ENCODE results near the gene FAM117A.

The FAM117A gene

GRCh38 chr17:49696233-49696761 is 67.6 kb downstream of the FAM117A start:
- H4K91ac ChIP-seq (ENCODE audit: low read depth, low read length, poor library complexity): no peak overlapping the region
- H2BK5ac ChIP-seq (ENCODE audit: low read length): no peak overlapping the region
- H3K9ac ChIP-seq (ENCODE audit: low read depth, low read length, poor library complexity): no peak overlapping the region
- H2AFZ ChIP-seq (ENCODE audit: low read length): no peak overlapping the region
- H3K79me1 ChIP-seq (ENCODE audit: low read depth, low read length): no peaks in the 10 kb centered on the region
- H3K4ac ChIP-seq (ENCODE audit: low read length): no peak overlapping the region
- H4K8ac ChIP-seq (ENCODE audit: low read depth, low read length): no peak overlapping the region
- no peak overlapping the region for H2AK5ac ChIP-seq (ENCODE audit: low read depth, low read length)
- no peak overlapping the region for H3K27ac ChIP-seq (replicated peaks; ENCODE audit: low read length)
- H3K36me3 ChIP-seq (replicated peaks in 1 of 2; ENCODE audit: control insufficient read depth in 2 of 2, insufficient read depth in 2 of 2, low read length in 2 of 2): peaks cover 8 to 24% of the 10 kb centered on the region in 2 donors
- WGBS, 2 donors (ENCODE audit: extremely low coverage in 2 of 2, insufficient read length in 2 of 2, insufficient replicate concordance in 1 of 2): no CpG with 5 or more reads among the region's 8 CpGs
- H3K18ac ChIP-seq (ENCODE audit: low read length): no peak overlapping the region
- no peak overlapping the region for H3K14ac ChIP-seq (ENCODE audit: low read length)
- H3K27me3 ChIP-seq (ENCODE audit: control insufficient read depth in 3 of 3, insufficient read depth in 3 of 3, low read depth in 1 of 3, low read length in 3 of 3): no peaks in the 10 kb centered on the region
- H2BK12ac ChIP-seq (ENCODE audit: low read length): no peak overlapping the region
- no peak for DNase-seq (ENCODE audit: low spot score)
- no peaks in the 10 kb centered on the region for H3K9me3 ChIP-seq (replicated peaks in 1 of 2; ENCODE audit: control insufficient read depth in 2 of 2, insufficient read depth in 1 of 2, low read depth in 1 of 2, low read length in 2 of 2)
- H2BK120ac ChIP-seq (ENCODE audit: low read depth, low read length): no peak overlapping the region
- no peak overlapping the region for H3K4me3 ChIP-seq (ENCODE audit: low read length in 2 of 2)
- H3K4me2 ChIP-seq (ENCODE audit: insufficient read depth, low read length, poor library complexity, severe bottlenecking): no peak overlapping the region
- peaks cover 0 to 2% of the 10 kb centered on the region in 2 donors for H3K4me1 ChIP-seq (ENCODE audit: control insufficient read depth in 2 of 2, insufficient read depth in 1 of 2, low read depth in 1 of 2, low read length in 2 of 2)
- no peak overlapping the region for H2BK15ac ChIP-seq (ENCODE audit: low read length)
- no peak overlapping the region for H3K23ac ChIP-seq (ENCODE audit: low read depth, low read length, poor library complexity)

- Histone ChIP-seq H3K4me1 (ENCODE audit: control insufficient read depth in 2 of 2, insufficient read depth in 1 of 2, low read depth in 1 of 2, low read length in 2 of 2) (peaks cover 0 to 2% of the 10 kb centered on the region in 2 donors), H2BK15ac (ENCODE audit: low read length) (no peak overlapping the region), H3K4me2 (ENCODE audit: insufficient read depth, low read length, poor library complexity, severe bottlenecking) (no peak overlapping the region), H4K91ac (ENCODE audit: low read depth, low read length, poor library complexity) (no peak overlapping the region), H3K79me1 (ENCODE audit: low read depth, low read length) (no peaks in the 10 kb centered on the region), H2AFZ (ENCODE audit: low read length) (no peak overlapping the region), H3K4me3 (ENCODE audit: low read length in 2 of 2) (no peak overlapping the region), H3K27me3 (ENCODE audit: control insufficient read depth in 3 of 3, insufficient read depth in 3 of 3, low read depth in 1 of 3, low read length in 3 of 3) (no peaks in the 10 kb centered on the region), H3K9me3 (replicated peaks in 1 of 2; ENCODE audit: control insufficient read depth in 2 of 2, insufficient read depth in 1 of 2, low read depth in 1 of 2, low read length in 2 of 2) (no peaks in the 10 kb centered on the region), H3K27ac (replicated peaks; ENCODE audit: low read length) (no peak overlapping the region), H2BK120ac (ENCODE audit: low read depth, low read length) (no peak overlapping the region), H2BK5ac (ENCODE audit: low read length) (no peak overlapping the region), H3K18ac (ENCODE audit: low read length) (no peak overlapping the region), H3K14ac (ENCODE audit: low read length) (no peak overlapping the region), H4K8ac (ENCODE audit: low read depth, low read length) (no peak overlapping the region), H3K23ac (ENCODE audit: low read depth, low read length, poor library complexity) (no peak overlapping the region), H2BK12ac (ENCODE audit: low read length) (no peak overlapping the region), H3K36me3 (replicated peaks in 1 of 2; ENCODE audit: control insufficient read depth in 2 of 2, insufficient read depth in 2 of 2, low read length in 2 of 2) (peaks cover 6 to 19% of the 10 kb centered on the region in 2 donors), H3K4ac (ENCODE audit: low read length) (no peak overlapping the region), H2AK5ac (ENCODE audit: low read depth, low read length) (no peak overlapping the region), H3K9ac (ENCODE audit: low read depth, low read length, poor library complexity) (no peak overlapping the region)
- no CpG with 5 or more reads among the region's 5 CpGs for WGBS, 2 donors (ENCODE audit: extremely low coverage in 2 of 2, insufficient read length in 2 of 2, insufficient replicate concordance in 1 of 2)
- DNase-seq (ENCODE audit: low spot score): no peak
These were observed 68.2 kb downstream of the FAM117A start for GRCh38 chr17:49695698-49696232.

DNA sequence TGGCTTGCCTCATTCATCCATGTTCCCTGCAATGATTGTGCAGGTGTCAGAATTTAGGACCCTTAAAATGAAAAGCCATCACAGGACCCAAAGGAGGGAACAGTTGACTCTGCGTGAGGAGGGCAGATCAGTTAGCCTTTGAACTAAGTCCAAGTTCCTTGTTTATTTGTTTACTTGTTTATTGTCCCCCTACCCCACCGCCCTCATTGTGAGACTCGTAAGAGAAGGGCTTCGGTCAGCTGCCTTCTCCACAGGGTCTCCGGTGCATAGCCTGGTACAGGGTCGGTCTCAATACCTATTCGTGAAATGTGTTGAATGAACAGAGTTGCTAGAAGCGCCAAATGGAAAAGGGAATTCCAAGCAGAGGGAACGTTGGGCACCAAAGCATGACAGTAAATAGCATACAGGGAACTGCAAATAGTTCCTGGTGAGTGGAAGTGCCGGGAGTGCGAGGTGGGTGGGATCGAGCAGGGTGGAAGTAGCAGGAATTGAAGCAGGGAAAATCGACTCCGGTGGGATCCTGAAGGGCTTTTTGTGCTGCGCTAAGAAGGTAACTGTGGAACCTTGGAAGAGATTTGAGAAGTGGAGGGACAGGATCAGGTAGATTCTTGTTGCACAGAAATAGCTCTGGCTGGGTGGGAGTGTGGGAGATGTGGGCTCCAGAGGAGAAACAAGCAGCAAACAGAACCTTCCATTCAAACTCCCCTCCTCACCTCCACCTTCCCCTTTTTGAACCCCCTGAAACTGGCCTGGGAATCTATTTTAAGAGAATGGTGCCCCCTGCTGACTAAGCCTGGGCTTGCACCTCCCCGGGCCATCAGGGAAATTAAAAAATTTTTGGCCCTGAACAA is 68.9 kb downstream of the FAM117A start:
- no peak overlapping the region for H2BK5ac ChIP-seq (ENCODE audit: low read length)
- no peak overlapping the region for H4K8ac ChIP-seq (ENCODE audit: low read depth, low read length)

DNA sequence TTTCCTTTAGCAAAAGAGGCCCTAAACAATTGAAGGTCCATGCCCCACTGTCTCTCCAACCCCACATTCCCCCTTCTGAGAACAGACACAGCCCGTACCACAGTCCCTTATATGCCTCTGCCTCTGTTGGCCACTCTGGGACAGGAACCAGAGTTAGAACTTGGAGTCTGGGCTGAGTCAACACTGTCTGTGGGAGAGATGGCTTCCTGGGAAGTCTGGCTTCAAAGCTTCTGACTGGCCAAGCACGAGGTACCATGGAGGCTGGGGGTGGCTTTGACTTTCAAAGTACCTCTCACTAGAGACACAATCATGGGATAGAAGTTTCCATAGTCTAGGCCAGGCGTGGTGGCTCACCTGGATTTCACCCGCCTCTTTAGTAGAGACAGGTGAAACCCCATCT is 71.2 kb downstream of the FAM117A start:
- no peak overlapping the region for H2AFZ ChIP-seq (ENCODE audit: low read length)
- no peaks in the 10 kb centered on the region for H3K79me1 ChIP-seq (ENCODE audit: low read depth, low read length)
- H2BK120ac ChIP-seq (ENCODE audit: low read depth, low read length): no peak overlapping the region
- no peak overlapping the region for H3K4me3 ChIP-seq (ENCODE audit: low read length in 2 of 2)
- H3K4me2 ChIP-seq (ENCODE audit: insufficient read depth, low read length, poor library complexity, severe bottlenecking): no peak overlapping the region
- no peak overlapping the region for H2BK12ac ChIP-seq (ENCODE audit: low read length)
- no peak overlapping the region for H3K14ac ChIP-seq (ENCODE audit: low read length)
- H3K18ac ChIP-seq (ENCODE audit: low read length): no peak overlapping the region
- peak overlapping the region; percentile 53 for H2BK15ac ChIP-seq (ENCODE audit: low read length)
- H4K91ac ChIP-seq (ENCODE audit: low read depth, low read length, poor library complexity): no peak overlapping the region
- H2BK5ac ChIP-seq (ENCODE audit: low read length): no peak overlapping the region
- H3K27ac ChIP-seq (replicated peaks; ENCODE audit: low read length): no peak overlapping the region
- DNase-seq (ENCODE audit: low spot score): no peak
- no peaks in the 10 kb centered on the region for H3K27me3 ChIP-seq (ENCODE audit: control insufficient read depth in 3 of 3, insufficient read depth in 3 of 3, low read depth in 1 of 3, low read length in 3 of 3)
- H2AK5ac ChIP-seq (ENCODE audit: low read depth, low read length): no peak overlapping the region
- no peak overlapping the region for H3K23ac ChIP-seq (ENCODE audit: low read depth, low read length, poor library complexity)
- H3K4ac ChIP-seq (ENCODE audit: low read length): no peak overlapping the region
- H3K36me3 ChIP-seq (replicated peaks in 1 of 2; ENCODE audit: control insufficient read depth in 2 of 2, insufficient read depth in 2 of 2, low read length in 2 of 2): no peaks in the 10 kb centered on the region
- H3K9ac ChIP-seq (ENCODE audit: low read depth, low read length, poor library complexity): no peak overlapping the region
- H3K4me1 ChIP-seq (ENCODE audit: control insufficient read depth in 2 of 2, insufficient read depth in 1 of 2, low read depth in 1 of 2, low read length in 2 of 2): peaks cover 2% of the 10 kb centered on the region in 2 donors
- H3K9me3 ChIP-seq (replicated peaks in 1 of 2; ENCODE audit: control insufficient read depth in 2 of 2, insufficient read depth in 1 of 2, low read depth in 1 of 2, low read length in 2 of 2): no peaks in the 10 kb centered on the region
- no CpG with 5 or more reads among the region's 4 CpGs for WGBS, 2 donors (ENCODE audit: extremely low coverage in 2 of 2, insufficient read length in 2 of 2, insufficient replicate concordance in 1 of 2)
- no peak overlapping the region for H4K8ac ChIP-seq (ENCODE audit: low read depth, low read length)

More for the DNA sequence above, 68.9 kb downstream of the FAM117A start:
- Histone ChIP-seq H3K27ac (replicated peaks; ENCODE audit: low read length) (no peak overlapping the region), H3K4me1 (ENCODE audit: control insufficient read depth in 2 of 2, insufficient read depth in 1 of 2, low read depth in 1 of 2, low read length in 2 of 2) (peaks cover 0 to 2% of the 10 kb centered on the region in 2 donors), H3K18ac (ENCODE audit: low read length) (no peak overlapping the region), H4K91ac (ENCODE audit: low read depth, low read length, poor library complexity) (no peak overlapping the region), H2AK5ac (ENCODE audit: low read depth, low read length) (no peak overlapping the region), H3K4me2 (ENCODE audit: insufficient read depth, low read length, poor library complexity, severe bottlenecking) (no peak overlapping the region), H3K4me3 (ENCODE audit: low read length in 2 of 2) (no peak overlapping the region), H3K27me3 (ENCODE audit: control insufficient read depth in 3 of 3, insufficient read depth in 3 of 3, low read depth in 1 of 3, low read length in 3 of 3) (no peaks in the 10 kb centered on the region), H3K14ac (ENCODE audit: low read length) (no peak overlapping the region), H3K9ac (ENCODE audit: low read depth, low read length, poor library complexity) (no peak overlapping the region), H2AFZ (ENCODE audit: low read length) (peak overlapping the region; percentile 19), H3K36me3 (replicated peaks in 1 of 2; ENCODE audit: control insufficient read depth in 2 of 2, insufficient read depth in 2 of 2, low read length in 2 of 2) (peaks cover 0 to 12% of the 10 kb centered on the region in 2 donors), H2BK120ac (ENCODE audit: low read depth, low read length) (no peak overlapping the region), H2BK15ac (ENCODE audit: low read length) (no peak overlapping the region), H3K9me3 (replicated peaks in 1 of 2; ENCODE audit: control insufficient read depth in 2 of 2, insufficient read depth in 1 of 2, low read depth in 1 of 2, low read length in 2 of 2) (no peaks in the 10 kb centered on the region), H2BK12ac (ENCODE audit: low read length) (no peak overlapping the region), H3K4ac (ENCODE audit: low read length) (no peak overlapping the region), H3K79me1 (ENCODE audit: low read depth, low read length) (no peaks in the 10 kb centered on the region), H3K23ac (ENCODE audit: low read depth, low read length, poor library complexity) (no peak overlapping the region)
- DNase-seq (ENCODE audit: low spot score): peak; percentile 57
- no CpG with 5 or more reads among the region's 16 CpGs for WGBS, 2 donors (ENCODE audit: extremely low coverage in 2 of 2, insufficient read length in 2 of 2, insufficient replicate concordance in 1 of 2)

All from neuronal stem cell (in vitro differentiated cells).